ENCODE measurements around the gene LPIN3. TPM values are rescaled to one million over a fixed set of nuclear protein-coding genes. Genes with fewer than 3 reads are reported as not detected.

Gene LPIN3, protein sequence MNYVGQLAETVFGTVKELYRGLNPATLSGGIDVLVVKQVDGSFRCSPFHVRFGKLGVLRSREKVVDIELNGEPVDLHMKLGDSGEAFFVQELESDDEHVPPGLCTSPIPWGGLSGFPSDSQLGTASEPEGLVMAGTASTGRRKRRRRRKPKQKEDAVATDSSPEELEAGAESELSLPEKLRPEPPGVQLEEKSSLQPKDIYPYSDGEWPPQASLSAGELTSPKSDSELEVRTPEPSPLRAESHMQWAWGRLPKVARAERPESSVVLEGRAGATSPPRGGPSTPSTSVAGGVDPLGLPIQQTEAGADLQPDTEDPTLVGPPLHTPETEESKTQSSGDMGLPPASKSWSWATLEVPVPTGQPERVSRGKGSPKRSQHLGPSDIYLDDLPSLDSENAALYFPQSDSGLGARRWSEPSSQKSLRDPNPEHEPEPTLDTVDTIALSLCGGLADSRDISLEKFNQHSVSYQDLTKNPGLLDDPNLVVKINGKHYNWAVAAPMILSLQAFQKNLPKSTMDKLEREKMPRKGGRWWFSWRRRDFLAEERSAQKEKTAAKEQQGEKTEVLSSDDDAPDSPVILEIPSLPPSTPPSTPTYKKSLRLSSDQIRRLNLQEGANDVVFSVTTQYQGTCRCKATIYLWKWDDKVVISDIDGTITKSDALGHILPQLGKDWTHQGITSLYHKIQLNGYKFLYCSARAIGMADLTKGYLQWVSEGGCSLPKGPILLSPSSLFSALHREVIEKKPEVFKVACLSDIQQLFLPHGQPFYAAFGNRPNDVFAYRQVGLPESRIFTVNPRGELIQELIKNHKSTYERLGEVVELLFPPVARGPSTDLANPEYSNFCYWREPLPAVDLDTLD
- total RNA-seq = 1 to 10 TPM; 2.2 to 2.5 TPM

DNA sequence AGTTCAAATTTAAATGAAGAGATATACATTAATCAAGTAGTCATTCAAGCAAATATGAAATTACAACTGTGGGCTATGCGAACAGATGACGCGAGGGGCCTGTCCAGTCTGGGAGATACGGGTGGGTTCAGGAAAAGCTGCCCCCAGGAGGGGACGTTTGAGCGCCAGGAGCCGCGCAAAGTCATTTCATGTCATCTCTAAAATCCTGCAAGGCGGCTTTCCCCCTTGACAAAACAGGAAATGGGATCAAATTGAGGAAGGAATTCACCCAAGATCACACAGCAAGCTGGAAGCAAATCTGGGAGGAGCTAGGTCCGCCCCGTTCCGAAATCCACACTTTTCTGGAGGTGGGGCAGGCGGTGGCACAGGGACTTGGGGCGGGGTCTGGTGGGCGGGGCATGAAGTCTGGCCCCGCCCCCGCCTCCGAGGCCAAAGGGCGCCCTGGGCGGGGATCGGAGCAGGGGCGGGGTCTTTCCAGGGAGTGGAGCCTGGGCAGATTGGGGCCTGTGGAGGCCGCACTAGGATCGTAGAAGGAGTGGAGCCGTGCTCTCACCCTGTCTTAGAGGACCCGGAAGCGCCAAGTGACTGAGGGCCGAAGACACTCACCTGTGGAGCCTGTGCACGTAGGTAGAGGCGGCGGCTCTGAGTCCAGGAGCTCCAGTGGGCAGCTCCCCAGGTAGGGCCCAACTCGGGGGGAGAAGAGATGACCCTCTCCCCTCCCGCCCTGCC is at the start of gene LPIN3:
Gene LPIN3 (plus strand): TSS at position 495 of the 729 bp plus-strand sequence. CDS start 4,983 bp downstream, outside the sequence.
- H3K27ac Mint-ChIP-seq = peak within 1 kb of the TSS; percentile 84

DNA sequence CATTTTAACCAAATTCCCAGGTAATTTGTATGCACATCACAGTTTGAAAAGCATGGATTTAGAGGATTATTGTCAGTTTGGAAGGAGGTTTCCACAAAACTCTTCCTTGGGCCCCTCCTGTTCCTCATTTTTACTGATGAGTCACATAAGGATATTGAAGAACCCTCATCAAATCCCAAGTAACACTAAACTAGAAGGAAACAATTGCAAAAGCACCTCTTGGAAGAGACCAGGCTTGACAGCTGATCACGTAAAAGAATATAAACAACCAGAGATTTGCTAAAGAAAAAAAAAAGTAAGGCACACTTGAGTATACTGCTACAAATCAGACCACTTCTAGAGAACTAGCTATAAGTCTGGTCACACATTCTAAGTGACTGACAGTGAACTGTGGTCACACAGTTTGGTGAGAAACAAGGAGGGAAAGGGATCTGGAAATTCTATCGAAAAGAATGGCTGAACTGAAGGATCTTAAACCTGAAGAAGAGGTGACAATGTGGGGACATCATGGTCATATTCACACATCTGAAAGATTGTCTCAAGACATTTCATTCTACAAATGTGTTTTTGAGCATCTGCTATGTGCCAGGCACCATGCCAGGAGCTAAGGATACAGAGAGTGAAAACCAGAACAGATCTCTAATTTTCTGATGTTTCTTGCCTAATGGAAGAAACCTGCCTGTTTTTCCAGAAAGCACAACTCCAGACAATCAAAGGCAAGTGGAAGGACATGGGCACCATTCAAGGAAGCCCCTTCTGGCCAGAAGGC is 47.2 kb upstream of the LPIN3 start:
- H3K27me3 Mint-ChIP-seq = no peaks in the 10 kb centered on the region
- no peaks in the 10 kb centered on the region for H3K36me3 Mint-ChIP-seq
- H3K4me1 Mint-ChIP-seq = no peaks in the 10 kb centered on the region
- no peak overlapping the region for H3K4me3 Mint-ChIP-seq
- no peak overlapping the region for H3K27ac Mint-ChIP-seq
- no peak for ATAC-seq (ENCODE audit: low read depth)
- H3K9me3 Mint-ChIP-seq = no peaks in the 10 kb centered on the region
- POLR2A ChIA-PET = no interaction called here
- DNase-seq = no peak

More for the DNA sequence above, at the start of gene LPIN3:
- ATAC-seq (ENCODE audit: low read depth) = peak; percentile 78
- peak; percentile 66 for DNase-seq
- Mint-ChIP-seq H3K36me3 (no peaks in the 10 kb centered on the region), H3K4me3 (peak within 1 kb of the TSS; percentile 89), H3K9me3 (no peaks in the 10 kb centered on the region), H3K4me1 (peaks cover 8% of the 10 kb centered on the region), H3K27me3 (peaks cover 5% of the 10 kb centered on the region)
- POLR2A ChIA-PET = interaction anchor here (1.4 kb wide), 1 partner anchor 167 kb away, joined by 5 read pairs; no protein-coding TSS in a partner anchor

DNA sequence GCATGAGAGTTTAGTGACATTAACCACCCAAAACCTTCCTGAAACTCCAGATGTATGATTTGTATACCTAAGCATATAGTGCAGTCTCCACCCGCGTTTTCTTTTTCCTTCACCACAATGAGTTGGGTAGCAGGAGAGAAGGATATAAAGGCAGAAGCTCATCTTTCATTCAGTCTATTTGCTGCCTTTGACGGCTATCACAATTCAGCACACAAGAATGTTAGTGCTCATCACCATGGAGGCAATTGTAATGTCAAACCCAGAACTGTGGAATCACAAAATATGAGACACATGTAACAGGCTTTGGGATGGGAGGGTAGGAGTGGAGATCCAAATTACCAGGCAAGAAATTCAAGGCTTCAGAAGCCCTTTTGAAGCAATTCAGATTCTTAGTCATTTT is 40.7 kb upstream of the LPIN3 start:
- Mint-ChIP-seq H3K9me3 (no peaks in the 10 kb centered on the region), H3K4me3 (no peak overlapping the region), H3K27ac (no peak overlapping the region), H3K27me3 (no peaks in the 10 kb centered on the region), H3K4me1 (no peaks in the 10 kb centered on the region), H3K36me3 (no peaks in the 10 kb centered on the region)
- DNase-seq (no peak), ATAC-seq (ENCODE audit: low read depth) (no peak)
- POLR2A ChIA-PET = no interaction called here

DNA sequence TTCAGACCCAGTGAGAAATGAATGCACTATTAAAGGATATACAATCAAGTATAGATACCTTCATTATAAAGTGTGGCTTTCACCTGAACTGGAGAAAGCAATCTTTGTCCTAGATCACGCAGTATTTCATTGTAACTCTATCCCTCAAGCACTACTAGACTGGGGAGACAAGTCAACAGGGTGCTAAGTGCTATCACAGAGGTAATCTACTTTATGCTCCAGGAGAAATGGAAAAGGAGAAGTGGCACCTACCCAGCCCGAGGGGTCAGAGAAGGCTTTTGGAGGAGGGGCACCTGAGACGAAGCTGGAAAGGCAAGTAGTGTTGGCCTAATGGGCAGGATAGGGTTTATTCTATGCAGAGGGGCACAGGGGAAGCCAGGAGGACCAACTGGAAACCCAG is 40.2 kb upstream of the LPIN3 start:
- POLR2A ChIA-PET = no interaction called here
- ATAC-seq (ENCODE audit: low read depth) (no peak), DNase-seq (no peak)
- Mint-ChIP-seq H3K27me3 (no peaks in the 10 kb centered on the region), H3K9me3 (no peaks in the 10 kb centered on the region), H3K36me3 (no peaks in the 10 kb centered on the region), H3K27ac (no peak overlapping the region), H3K4me1 (no peaks in the 10 kb centered on the region), H3K4me3 (no peak overlapping the region)

DNA sequence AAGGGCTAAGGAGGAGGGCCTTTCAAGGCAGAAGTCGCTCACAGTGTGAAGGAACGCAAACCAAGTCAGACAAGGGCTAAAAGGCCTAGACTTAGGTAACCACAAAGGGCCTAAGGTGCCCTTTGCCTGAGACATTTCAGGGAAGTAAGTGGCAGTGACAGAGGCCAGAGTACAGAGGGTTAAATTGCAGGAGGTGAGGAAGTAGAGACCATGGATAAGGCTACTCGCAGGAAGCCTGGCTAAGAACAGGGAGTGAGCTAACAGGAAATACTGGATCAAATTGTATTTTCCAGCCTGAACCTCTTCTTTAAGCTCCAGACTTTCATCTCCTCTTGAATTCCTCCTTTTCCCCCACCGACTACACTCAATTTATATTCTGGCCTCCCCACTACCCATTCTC is 39.7 kb upstream of the LPIN3 start:
- POLR2A ChIA-PET = no interaction called here
- ATAC-seq (ENCODE audit: low read depth) = no peak
- H3K27ac Mint-ChIP-seq = no peak overlapping the region
- H3K27me3 Mint-ChIP-seq = no peaks in the 10 kb centered on the region
- H3K36me3 Mint-ChIP-seq = no peaks in the 10 kb centered on the region
- H3K4me3 Mint-ChIP-seq = no peak overlapping the region
- H3K4me1 Mint-ChIP-seq = no peaks in the 10 kb centered on the region
- H3K9me3 Mint-ChIP-seq = no peaks in the 10 kb centered on the region
- DNase-seq = no peak

DNA sequence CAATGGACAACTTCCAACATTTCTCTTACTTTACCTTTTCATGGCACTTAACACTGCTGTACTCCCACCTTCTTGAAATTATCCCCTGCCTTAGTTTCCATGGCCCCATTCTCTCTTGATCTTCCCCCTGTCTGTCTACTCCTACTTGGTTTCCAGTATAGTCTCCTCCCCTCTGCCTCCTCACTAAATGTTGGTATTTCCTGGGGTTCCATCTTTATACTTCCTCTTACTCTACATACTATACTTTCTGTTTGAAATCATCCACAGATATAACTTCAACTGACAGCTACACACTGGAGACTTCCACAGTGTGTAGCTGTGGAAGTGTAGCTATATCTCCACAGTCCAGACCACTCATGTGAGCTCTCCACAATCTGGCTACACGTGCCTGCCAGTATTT is 36.6 kb upstream of the LPIN3 start:
- no peak for DNase-seq
- POLR2A ChIA-PET = no interaction called here
- no peaks in the 10 kb centered on the region for H3K27me3 Mint-ChIP-seq

DNA sequence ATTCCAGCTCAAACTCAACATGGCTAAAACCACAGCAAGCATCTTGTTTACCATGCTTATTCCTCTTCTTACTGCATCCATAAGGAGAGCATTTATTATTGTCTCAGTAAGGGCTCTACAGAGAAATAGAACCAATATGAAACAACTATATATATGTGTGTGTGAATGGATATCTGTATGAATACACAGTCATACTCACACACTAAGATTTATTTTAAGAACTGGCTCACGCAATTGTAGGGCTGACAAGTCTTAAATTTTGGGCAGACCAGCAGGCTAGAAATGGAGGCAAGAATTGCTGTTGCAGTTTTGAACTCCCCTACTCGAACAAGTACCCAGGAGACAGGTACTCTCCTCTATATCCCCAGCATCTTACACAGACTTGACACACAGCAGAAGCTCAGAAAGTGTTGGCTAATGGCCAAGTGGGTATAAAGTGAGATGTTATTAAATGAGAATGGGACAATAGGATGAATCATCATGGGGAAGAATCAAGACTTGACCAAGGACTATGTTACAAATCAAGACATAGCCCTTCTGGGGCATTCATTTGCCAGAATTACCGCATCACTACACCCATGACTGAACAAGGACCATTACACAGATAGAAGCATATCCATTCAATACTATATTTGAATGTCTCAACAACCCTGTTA is 36.1 kb upstream of the LPIN3 start:
- Mint-ChIP-seq H3K27ac (no peak overlapping the region), H3K4me1 (peaks cover 9% of the 10 kb centered on the region), H3K9me3 (no peaks in the 10 kb centered on the region), H3K36me3 (no peaks in the 10 kb centered on the region), H3K4me3 (no peak overlapping the region), H3K27me3 (no peaks in the 10 kb centered on the region)
- POLR2A ChIA-PET = no interaction called here
- ATAC-seq (ENCODE audit: low read depth) (no peak), DNase-seq (no peak)

More for the DNA sequence above, 36.6 kb upstream of the LPIN3 start:
- H3K36me3 Mint-ChIP-seq = no peaks in the 10 kb centered on the region
- no peak overlapping the region for H3K27ac Mint-ChIP-seq
- H3K4me3 Mint-ChIP-seq = no peak overlapping the region
- peaks cover 9% of the 10 kb centered on the region for H3K4me1 Mint-ChIP-seq
- ATAC-seq (ENCODE audit: low read depth) = no peak
- no peaks in the 10 kb centered on the region for H3K9me3 Mint-ChIP-seq

DNA sequence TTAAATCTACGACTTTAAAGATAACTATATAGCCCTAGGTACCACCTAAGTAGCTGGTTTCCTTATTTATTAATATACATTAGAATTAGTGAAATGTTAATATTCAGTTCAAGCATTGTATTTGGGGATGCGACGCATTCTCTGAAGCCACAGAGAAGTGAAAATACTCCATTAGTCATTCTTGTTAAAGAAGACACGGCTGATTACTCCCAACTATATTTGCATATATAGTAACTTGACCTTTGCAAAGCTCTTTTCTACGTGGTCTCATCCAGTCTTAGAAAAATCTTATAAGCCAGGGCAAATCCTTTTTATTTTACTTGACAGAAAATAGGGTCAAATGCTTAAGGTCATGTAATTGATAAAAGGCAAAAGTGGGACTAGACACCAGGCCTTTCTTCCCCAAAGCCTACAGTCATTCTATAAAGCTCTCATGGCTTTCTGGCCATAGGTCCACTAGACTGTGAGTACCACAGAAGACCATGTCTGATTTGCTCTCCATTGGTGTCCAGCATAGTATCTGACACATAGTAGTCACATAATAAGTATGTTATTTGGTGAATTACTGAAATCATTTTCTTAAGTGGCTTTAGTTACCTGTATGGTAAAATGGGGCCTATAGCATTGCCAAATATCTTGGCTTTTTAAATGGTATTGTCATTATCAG is 34.4 kb upstream of the LPIN3 start:
- POLR2A ChIA-PET = interaction anchor here (1.7 kb wide), 1 partner anchor 10 kb away, joined by 5 read pairs; no protein-coding TSS in a partner anchor
- Mint-ChIP-seq H3K36me3 (peaks cover 4% of the 10 kb centered on the region), H3K27me3 (no peaks in the 10 kb centered on the region), H3K4me1 (peaks cover 9% of the 10 kb centered on the region), H3K27ac (no peak overlapping the region), H3K4me3 (no peak overlapping the region), H3K9me3 (no peaks in the 10 kb centered on the region)
- no peak for ATAC-seq (ENCODE audit: low read depth)
- no peak for DNase-seq

DNA sequence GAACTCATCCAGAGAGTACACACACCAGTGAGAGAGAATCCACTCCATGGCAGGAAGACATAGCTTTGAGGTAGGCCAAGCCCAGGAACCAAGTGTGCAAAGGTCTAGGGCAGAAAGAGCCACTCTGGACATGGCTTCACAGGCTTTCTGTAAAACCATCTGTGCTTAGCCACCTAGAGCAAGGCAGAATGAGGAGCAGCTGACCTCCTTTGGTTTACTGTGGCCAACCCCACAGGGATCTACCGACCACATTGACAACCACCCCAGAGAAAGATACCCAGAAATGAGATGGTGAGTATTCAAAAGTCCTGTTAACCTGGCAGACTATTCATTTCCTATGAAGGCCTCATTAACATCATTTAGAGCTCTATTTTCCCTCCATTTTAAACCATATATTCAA is 33.6 kb upstream of the LPIN3 start:
- Mint-ChIP-seq H3K4me3 (no peak overlapping the region), H3K4me1 (peaks cover 10% of the 10 kb centered on the region), H3K36me3 (peaks cover 4% of the 10 kb centered on the region), H3K9me3 (no peaks in the 10 kb centered on the region), H3K27me3 (no peaks in the 10 kb centered on the region), H3K27ac (peak overlapping the region; percentile 18)
- POLR2A ChIA-PET = interaction anchor here (0.8 to 1.7 kb wide), 2 partner anchors 10 to 171 kb away, joined by 3 to 5 read pairs; no protein-coding TSS in a partner anchor
- no peak for DNase-seq
- ATAC-seq (ENCODE audit: low read depth) = no peak

DNA sequence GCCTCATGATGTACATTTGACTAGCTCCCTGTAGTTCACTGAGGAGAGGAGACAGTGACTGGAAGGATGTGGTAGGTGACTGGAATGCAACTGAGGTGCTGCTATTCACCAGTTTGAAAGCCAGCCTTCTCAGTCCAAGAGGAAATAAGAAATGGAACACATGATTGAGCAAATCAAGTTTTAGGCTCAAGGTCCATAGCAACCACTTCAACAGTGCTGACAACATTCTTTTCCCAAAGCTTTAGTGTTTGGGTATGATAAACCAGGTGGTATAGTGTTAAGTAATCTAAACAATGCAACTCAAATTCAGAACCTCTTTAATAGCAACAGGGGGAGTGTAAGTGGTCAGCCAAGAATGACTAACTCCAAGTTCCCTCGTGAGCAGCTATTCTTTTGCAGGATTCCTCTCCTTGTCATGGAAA is 32.3 kb upstream of the LPIN3 start:
- Mint-ChIP-seq H3K27me3 (no peaks in the 10 kb centered on the region), H3K4me3 (no peak overlapping the region), H3K9me3 (no peaks in the 10 kb centered on the region), H3K27ac (no peak overlapping the region), H3K36me3 (peaks cover 4% of the 10 kb centered on the region), H3K4me1 (peaks cover 10% of the 10 kb centered on the region)
- DNase-seq = no peak
- no peak for ATAC-seq (ENCODE audit: low read depth)
- POLR2A ChIA-PET = interaction anchor here (1.0 kb wide), 1 partner anchor 100 kb away, joined by 3 read pairs; no protein-coding TSS in a partner anchor

DNA sequence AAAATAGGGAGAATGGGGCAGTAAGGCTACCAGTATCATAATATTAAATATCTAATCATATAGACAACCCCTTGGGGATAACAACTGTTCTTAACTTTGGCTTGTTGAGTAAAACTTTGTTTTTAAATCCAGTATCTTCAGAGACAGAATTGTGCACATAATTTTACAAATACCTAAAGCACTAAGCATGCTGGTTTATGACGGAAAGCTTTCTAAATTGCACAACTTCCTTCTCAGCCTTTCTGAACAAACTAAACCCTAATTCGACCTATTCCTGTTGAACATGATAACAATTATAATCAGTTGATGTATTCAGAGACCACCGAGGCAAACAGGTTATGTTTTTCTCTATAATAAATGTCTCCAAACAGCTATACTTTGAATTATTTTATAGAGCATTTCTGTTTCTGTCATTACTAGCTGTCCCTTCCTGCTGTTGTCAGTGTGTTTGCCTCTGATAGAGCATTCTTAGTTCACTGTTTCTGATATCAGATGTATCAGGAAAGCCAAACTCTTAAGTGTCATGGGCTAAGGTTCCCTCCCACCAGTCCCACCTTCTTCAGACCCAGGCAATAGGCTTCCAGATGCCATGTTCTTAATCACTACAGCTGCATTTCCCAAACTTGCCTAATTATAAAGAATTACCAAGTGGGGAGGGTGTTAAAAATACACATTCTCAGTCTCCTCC is 31.8 kb upstream of the LPIN3 start:
- peaks cover 10% of the 10 kb centered on the region for H3K4me1 Mint-ChIP-seq
- POLR2A ChIA-PET = interaction anchor here (1.0 kb wide), 1 partner anchor 99 kb away, joined by 3 read pairs; no protein-coding TSS in a partner anchor
- no peaks in the 10 kb centered on the region for H3K27me3 Mint-ChIP-seq
- H3K9me3 Mint-ChIP-seq = no peaks in the 10 kb centered on the region
- no peak overlapping the region for H3K27ac Mint-ChIP-seq
- DNase-seq (no peak), ATAC-seq (ENCODE audit: low read depth) (no peak)
- peaks cover 4% of the 10 kb centered on the region for H3K36me3 Mint-ChIP-seq
- H3K4me3 Mint-ChIP-seq = no peak overlapping the region

Measured in activated naive CD8-positive, alpha-beta T cell treated with anti-CD3 and anti-CD28 coated beads, Interleukin-2, amount 10 ng/mL, durations not matched to agents 7 days and 5 days (primary cell).